Amygdala (tissue), 56 donors: Measurements from ENCODE around the gene TECTB.

ENCODE experiments used
- DNase-seq, 56 donors: peaks; one replicate each; lab custom pipeline; 2025; lab: John Stamatoyannopoulos, UW

TECTB gene

DNA sequence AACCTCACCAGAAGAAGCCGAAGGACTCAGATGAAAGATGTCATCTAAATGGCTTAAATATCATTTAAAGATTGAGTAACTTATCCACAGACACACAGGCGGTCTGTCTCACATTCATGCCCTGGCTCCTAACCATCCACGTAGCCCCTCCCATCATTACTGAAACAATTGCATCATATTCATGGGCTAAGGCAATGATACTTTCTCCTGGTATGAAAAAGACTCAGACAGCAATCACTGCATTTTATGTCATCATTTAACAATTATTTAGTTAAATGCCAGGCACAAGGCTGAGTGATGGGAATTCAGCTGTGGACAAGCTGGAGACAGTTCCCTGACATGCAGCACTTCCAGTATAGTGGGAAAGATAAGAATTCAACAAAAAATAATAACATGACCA is 11.2 kb upstream of the TECTB start:
- no peak for DNase-seq

- no peak for DNase-seq
Observed at GRCh38 chr10:112274831-112275230, 8.4 kb upstream of the TECTB start.

GRCh38 chr10:112275512-112276245 is 7.5 kb upstream of the TECTB start:
- DNase-seq: no peak

GRCh38 chr10:112278871-112279270 is 4.3 kb upstream of the TECTB start:
- peak in 11 of 56 donors; percentile 3 to 43 (median 14) for DNase-seq

GRCh38 chr10:112279433-112279832 is 3.8 kb upstream of the TECTB start:
- DNase-seq: peak in 1 of 56 donors; percentile 3

- no peak for DNase-seq
Observed at GRCh38 chr10:112280205-112280921, 2.8 kb upstream of the TECTB start.

DNA sequence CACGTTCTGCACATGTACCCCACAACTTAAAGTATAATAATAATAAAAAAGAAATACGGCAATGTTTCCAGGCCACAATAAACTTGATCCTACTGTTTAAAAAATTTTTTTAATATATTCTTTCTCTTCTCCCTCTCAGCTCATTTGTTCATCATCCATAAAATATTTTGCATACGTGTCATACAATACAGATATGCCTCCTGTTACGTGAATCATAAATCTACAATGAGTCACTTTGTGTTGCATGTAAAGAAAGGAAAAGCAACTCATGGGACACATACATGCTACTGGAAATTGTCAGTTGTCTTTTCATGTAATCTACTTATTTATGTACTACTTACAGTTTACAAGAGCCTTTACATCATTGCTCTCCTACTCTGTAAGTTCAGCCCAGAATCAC is 1.1 kb upstream of the TECTB start:
- no peak for DNase-seq

GRCh38 chr10:112286837-112287818 is 3.9 kb downstream of the TECTB start:
- peak in 23 of 56 donors; percentile 2 to 49 (median 24) for DNase-seq

DNA sequence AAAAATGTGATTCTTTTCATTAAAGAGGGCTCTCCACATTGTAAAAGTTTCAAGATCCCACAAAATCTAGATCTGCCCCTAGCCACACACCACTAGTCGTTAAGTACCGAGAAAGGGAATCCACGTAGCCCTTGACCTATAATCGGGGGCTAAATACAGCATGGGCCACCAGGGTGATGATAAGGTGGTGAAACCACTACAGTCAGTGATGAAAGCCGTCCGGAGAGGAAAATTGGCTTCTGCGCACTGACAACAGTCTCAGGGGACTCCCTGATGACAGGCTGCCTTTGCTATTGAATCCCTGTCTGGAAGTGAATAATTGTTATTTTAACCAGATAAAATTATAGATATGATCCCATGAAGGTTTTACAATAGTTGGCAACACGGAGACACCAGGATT is 4.6 kb downstream of the TECTB start:
- DNase-seq: no peak

GRCh38 chr10:112288486-112288885 is 5.3 kb downstream of the TECTB start:
- peak in 8 of 56 donors; percentile 5 to 36 (median 13) for DNase-seq

GRCh38 chr10:112289373-112290053 is 6.3 kb downstream of the TECTB start:
- DNase-seq: no peak

- no peak for DNase-seq
Observed at GRCh38 chr10:112290054-112290373, 6.8 kb downstream of the TECTB start.

GRCh38 chr10:112294169-112294568 is 11.0 kb downstream of the TECTB start:
- no peak for DNase-seq

DNA sequence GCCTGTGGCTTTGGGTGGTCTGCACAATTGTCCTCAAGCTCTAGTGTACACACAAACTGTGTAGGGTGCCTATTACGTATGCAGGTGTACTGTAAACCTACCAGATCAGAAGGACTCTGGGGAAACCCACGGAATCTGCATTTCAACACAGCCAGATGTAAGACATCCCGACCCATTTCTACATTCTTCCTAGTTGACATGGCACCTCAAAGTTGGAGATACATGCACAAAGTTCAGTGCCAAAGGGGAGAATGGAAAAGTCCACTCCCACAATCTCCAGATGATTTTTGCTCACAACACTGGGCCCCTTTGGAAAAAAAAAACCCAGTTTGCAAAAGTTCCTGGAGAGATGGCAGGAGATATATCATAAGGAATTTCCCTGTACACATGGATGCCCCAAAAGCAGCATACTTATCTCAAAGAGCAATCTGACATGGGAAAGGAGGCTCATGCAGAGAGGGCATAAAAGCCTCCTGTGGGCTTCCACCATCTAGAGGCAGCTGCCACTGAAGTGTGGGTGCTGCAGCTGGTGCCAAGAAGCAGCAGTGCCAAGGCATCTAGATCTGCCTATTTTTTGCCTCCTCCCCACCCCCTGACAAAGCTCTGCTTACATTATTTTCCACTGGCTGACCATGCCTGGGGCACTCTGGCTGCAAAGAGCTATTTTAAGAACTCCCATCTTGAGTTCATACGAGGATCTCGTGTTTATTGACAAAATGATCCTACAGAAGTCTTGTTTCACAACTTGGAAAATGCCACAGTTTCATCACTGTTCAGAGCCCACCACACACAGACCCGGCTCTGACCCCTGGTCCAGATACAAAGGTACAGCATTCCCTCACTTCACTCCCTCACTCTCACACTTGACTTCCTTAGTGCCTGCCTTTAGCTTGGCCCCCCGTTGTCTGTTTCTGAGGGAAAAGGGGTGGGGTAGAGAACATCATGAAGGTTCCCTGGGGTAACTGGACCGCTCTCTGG is 12.9 kb downstream of the TECTB start:
- no peak for DNase-seq

GRCh38 chr10:112296908-112297331 is 13.7 kb downstream of the TECTB start:
- no peak for DNase-seq

GRCh38 chr10:112298581-112298980 is 15.4 kb downstream of the TECTB start:
- no peak for DNase-seq

- no peak for DNase-seq
Observed at GRCh38 chr10:112299456-112299855, 16.3 kb downstream of the TECTB start.

- no peak for DNase-seq
Observed at GRCh38 chr10:112302335-112302734, 19.1 kb downstream of the TECTB start.

- no peak for DNase-seq
Observed at GRCh38 chr10:112303528-112303927, 20.3 kb downstream of the TECTB start.
